Urothelium cell line (cell line): Measurements from ENCODE around the gene CDCA4.

Experiments used
- DNase-seq: peaks from one replicate; pipeline ENCODE4 v3.0.0; 2011; ENCODE audit warnings: low spot score, mixed read lengths
- FAIRE-seq: peaks from 2 replicates; lab custom pipeline; 2011; peaks lifted over from hg19 to GRCh38; lab: Jason Lieb, UNC

The CDCA4 gene

DNA sequence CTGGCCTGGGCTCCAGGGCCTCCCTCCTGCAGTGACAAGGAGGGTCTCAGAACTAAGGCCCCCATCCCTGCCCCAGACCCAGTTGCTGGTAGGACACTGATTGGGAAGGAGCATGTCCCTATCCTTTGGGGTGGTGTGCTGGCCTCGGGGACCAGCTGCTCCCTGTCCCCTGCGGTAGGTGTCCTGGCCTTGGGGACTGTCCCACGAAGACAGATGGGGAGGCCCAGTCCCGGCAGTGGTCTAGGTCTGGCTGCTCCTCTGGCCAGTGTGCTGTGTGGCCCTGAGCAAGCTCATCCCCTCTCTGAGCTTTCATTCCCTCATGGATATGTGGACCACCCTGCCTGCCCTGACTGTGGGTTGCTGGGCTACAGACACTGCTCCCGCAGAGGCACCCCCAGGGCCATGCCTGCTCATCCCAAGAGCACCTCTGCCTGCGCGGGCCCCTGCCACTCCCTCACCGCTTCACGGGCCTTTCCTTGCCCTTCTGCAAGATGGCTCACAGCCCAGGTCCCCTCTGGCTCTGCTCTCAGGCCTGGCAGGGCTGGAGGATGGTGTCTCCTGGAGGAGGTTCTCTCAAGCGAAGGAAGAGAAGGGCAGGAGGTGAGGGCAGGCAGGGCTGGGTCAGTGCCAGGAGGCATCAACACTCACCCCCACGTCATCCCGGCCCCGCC is 55.2 kb downstream of the CDCA4 start:
- DNase-seq, result no peak
- FAIRE-seq, result no peak

DNA sequence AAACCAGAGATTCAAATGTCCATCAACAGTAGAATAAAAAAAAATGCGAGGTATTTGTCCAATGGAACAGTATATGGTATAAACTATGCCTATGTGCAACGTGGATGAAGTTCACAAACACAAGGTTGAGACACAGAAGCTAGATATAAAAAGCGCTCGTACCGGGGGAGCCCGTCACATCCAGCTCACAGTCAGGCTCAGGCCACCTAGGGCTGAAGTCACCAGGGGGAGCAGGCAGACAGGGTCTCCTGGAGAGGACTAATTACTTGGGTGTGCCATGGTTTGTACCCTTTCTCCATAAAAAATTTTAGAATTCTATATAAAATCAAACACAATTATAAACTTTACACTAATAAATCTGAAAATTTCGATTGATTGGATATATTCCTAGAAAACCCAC is 56.3 kb downstream of the CDCA4 start:
- DNase-seq (no peak), FAIRE-seq (no peak)
